Activated gamma-delta T cell treated with Interleukin-2 at 50 U/mL for 16 hours (primary cell): ENCODE results near the gene SUMO1.
"Not testable (repeated sequence)": the region's sequence is repeated elsewhere in the genome, so short reads cannot be mapped to it uniquely, and the experiment has no call there.

Experiments used
- DNase-seq: peaks from one replicate; pipeline ENCODE4 v3.0.0-alpha.2; 2020

The SUMO1 gene

GRCh38 chr2:202238234-202239197, at the start of gene SUMO1:
SUMO1 (minus strand) TSS chr2:202238597; CDS start chr2:202238451, 146 bp downstream.
- peak; percentile 89 for DNase-seq

GRCh38 chr2:202286595-202286994, 48.2 kb upstream of the SUMO1 start:
- DNase-seq = no peak

DNA sequence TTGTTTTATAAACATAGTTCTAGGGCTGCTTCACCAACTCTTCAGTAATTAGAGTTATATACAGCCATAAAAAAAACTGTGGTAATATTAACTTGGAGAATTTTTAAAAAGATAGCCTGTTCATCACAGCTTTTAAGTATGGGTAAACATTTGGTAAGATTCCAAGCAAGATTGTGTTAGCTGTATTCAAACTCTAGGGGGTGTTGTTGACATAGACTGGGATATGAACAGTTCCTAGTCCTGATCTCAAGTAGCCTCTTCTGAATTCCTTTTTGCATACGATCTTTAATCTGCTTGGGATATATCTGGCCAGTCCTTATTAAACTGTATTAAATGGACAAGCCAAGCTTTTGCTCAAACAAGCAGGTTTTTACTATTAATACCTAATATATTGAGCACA, 40.5 kb upstream of the SUMO1 start:
- DNase-seq = no peak

- no peak for DNase-seq
Observed at GRCh38 chr2:202278036-202278760, 39.8 kb upstream of the SUMO1 start.

DNA sequence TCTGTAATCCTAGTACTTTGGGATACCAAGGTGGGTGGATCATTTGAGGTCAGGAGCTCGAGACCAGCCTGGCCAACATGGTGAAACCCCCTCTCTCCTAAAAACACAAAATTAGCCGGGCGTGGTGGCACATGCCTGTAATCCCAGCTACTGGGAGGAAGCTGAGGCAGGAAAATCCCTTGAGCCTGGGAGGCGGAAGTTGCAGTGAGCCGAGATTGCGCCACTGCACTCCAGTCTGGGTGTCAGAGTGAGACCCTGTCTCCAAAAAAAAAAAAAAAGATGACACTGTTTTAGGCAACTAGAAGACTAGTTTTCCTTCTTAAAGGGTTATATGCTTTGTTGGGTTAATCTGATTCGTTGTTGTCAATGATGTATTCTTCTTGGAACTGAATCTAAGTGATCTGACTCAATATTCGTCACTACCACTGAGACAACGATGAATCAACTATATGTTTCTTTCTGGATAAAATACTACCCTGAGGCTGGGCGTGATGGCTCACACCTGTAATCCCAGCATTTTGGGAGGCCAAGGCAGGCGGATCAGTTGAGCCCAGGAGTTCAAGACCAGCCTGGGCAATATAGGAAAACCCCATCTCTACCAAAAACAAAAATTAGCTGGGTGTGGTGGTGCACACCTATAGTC, 37.8 kb upstream of the SUMO1 start:
- not testable (repeated sequence) for DNase-seq

DNA sequence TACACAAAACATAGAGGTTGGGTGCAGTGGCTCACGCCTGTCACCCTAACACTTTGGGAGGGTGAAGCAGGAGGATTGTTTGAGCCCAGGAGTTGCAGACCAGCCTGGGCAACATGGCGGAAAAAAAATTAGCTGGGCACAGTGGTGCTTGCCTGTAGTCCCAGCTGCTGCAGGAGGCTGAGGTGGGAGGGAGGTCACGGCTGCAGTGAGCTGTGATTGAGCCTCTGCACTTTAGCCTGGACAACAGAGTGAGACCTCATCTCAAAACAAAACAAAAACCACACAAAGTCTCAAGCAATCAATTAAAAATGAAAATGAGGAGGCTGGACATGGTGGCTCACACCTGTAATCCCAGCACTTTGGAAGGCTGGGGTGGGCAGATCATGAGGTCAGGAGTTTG, 32.1 kb upstream of the SUMO1 start:
- DNase-seq = no peak

DNA sequence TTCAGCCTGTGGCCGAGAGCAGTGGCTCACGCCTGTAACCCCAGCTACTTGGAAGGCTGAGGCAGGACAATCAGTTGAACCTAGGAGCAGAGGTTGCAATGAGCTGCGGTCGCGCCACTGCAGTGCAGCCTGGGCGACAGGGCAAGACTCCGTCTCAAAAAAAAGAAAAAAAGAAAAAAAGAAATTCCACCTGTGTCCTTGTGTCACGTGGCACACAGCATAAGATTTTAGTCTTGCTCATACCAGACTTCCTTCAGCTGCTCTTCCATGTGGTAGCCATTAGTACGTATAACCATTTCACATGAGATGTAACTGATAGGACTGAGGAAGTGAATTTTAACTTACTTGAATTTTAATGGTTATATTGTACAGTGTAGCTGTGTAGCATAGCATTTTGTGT, 31.2 kb upstream of the SUMO1 start:
- no peak for DNase-seq

GRCh38 chr2:202267495-202267894, 29.1 kb upstream of the SUMO1 start:
- no peak for DNase-seq

DNA sequence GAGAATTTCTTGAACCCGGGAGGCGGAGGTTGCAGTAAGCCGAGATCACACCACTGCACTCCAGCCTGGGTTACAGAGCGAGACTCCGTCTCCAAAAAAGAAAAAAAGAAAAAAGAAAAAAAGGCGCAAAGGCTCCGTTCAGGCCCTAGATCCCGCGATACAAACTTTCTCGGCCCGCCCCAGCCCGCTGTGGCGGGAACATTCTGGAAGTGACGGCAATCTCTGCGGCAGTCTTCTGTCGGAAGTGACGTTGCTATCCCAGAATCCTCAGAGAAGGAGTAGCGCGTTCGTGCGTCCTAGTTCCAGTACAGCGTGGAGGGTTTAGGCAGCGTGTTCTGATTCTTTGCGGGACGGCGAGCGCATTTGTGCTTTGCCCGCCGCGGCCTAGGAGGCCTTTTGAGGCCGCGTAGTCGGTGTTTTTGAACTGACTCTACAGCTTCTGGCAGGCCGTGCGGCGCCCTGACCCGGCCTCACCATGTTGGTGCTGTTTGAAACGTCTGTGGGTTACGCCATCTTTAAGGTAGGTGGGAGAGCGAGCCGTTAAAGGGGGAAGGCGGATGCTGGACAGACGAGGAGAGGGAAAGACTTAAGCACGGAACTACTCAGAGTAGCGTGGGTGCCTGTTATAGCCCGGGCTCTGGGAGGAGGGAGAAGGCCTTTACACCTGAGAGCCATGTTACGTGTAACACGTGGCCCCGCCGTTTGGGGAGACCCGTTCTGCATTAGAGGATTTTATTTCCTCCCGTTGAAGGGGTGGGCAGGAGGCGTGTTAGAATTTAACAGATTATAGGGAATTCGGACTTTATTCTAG, 27.3 kb upstream of the SUMO1 start, which contains the start of gene NOP58:
NOP58 (plus strand) TSS at position 297 of the 811 bp plus-strand sequence; CDS start at position 476, 179 bp downstream.
- peak; percentile 85 for DNase-seq

DNA sequence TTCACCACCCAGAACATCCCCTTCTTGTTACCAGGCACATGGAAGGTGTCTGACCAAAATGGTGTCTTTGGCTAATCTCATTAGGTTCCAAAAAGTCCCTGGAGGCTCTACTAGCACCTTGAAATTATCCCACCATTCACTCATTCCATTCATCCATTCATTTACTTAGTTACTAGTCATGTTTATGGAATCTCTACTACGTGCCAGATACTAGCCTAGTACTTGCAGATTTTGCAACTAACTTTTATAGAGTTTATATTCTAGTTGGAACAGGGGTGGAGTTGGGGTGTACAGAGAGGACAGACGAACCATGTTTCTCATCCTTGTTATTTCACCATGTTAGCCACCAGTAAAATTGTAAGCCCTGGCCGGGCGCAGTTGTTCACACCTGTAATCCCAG, 23.1 kb upstream of the SUMO1 start:
- no peak for DNase-seq

- DNase-seq = no peak
Observed at GRCh38 chr2:202251494-202251893, 13.1 kb upstream of the SUMO1 start.

DNA sequence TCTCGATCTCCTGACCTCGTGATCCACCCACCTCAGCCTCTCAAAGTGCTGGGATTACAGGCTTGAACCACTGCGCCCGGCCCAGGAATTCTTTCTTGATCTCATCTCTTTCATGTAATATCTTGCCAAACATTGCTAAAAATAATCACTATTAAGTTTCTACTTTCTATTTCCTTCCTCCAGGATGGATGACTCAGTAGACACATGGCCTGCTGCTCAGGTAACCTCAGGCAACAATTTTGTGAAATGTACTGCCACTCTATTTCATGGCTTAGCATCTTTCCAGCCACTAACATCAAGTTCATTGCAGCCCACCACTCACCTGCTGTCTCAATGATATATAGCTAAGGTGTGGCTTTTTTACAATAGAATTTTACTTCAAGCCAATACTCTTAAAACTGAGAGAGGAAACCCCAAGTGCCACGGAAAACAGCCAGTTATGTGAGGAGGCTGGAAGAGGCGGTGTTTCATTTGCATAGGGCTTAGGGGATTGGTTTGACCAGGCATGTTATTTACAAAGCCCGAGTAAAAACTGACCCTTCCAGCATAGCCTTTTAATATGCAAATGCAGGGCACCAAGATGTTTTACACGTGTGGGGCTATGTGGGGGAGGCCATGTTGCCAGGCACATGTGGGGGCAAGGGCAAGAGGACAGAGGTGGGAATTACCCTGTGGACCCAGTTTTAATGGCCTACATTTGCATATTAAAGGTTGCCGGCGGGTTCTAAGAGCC, 11.3 kb upstream of the SUMO1 start:
- DNase-seq = no peak

DNA sequence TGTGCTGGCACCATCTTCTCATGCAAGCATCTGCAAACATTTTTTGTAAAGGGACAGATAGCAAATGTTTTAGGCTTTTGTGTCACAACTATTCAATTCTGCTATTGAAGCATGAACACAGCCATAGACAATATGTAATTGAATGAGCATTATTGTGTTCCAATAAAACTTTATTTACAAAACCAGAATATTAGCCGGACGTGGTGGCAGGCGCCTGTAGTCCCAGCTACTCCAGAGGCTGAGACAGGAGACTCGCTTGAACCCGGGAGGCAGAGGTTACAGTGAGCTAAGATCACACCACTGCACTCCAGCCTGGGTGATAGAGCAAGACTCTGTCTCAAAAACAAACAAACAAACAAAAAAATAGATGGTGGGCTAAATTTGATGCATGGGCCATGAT, 9.3 kb upstream of the SUMO1 start:
- DNase-seq = not testable (repeated sequence)

- DNase-seq = peak; percentile 4
Observed at GRCh38 chr2:202237787-202238233, 587 bp downstream of the SUMO1 start.

DNA sequence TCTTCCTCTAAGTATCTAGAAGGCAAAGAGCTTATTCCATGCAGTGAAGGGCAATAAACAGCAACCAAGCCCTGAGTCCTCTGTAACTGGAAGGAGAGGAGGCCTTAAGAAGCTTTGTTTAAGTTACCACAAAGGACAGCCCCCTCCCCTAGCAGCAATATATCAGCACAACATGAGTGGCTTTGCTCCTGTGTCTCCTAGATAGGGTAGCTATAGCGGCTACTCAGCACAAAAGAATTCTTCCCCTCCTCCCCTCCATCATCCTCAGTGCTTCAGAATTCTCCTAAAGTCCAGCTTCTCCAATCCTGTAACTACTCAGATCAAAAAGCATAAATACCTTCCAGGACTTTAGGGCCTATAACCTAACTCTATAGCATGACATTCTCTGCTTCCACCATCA, 16.5 kb downstream of the SUMO1 start:
- DNase-seq = no peak

GRCh38 chr2:202215179-202215578, 23.2 kb downstream of the SUMO1 start:
- no peak for DNase-seq

GRCh38 chr2:202208526-202208925, 29.9 kb downstream of the SUMO1 start:
- DNase-seq = no peak

DNA sequence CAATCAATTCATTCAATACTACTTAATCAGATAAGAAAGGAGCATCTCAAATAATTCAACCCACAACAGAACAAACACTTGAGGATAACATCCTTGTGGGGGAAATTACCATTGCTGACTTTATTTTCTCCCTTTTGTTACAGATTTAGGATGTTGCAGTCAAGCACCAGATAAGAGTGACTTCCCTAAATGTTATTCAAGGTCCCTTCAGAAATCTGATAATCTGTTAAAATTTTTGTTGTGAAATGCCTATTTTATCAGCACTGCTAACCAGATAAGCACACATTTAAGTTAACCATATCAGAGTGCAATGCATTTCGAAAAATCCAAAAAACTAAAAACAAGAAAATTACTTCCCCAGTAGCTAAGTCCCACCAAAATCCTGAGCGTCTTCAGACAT, 33.5 kb downstream of the SUMO1 start:
- no peak for DNase-seq

GRCh38 chr2:202203348-202203747, 35.0 kb downstream of the SUMO1 start:
- no peak for DNase-seq

DNA sequence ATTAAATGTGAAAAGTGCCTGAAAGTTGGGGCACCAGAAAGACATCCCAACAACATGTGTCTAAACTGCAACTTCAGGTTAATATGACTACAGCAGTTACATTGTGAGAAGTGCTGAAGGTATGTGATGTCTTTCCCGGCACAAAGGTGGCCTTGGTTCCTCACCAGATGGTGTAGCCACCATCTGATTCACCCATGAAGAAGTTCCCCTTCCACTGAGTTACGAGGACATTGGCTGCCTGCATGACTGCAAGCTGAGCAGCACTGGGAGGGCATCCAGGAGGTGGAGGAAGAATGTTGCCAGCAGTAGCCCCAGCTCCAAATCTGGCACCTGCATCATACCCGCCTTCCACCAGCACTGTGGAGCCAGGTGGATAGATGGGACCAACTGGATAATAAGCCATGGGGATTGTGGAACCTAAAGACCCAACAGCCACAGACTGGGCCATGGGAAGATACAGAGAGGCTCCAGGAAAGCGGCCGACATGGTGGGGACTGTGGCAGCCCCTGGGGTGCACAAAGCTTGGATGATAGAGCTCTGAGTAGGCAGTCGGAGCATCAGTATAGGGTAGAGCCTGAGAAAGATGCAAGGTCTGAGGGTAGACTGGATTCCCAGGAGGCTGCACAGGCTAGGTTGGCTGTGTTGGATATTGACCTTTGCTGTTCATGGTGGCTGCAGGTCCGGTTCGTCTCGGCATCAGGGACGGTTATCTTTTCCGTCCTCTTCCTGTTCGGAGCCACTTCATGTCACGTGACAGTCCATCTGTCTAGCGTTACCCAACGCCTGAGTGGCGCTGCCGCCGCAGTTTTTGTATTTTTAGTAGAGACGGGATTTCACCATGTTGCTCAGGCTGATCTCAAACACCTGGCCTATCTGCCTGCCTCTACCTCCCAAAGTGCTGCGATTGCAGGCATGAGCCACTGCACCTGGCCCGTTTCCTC, 36.9 kb downstream of the SUMO1 start:
- DNase-seq = no peak
